GM12878 (cell line): ENCODE results near the gene BCL2. TPM values are rescaled to one million over a fixed set of nuclear protein-coding genes. Genes with fewer than 3 reads are reported as not detected.
A peak's percentile ranks its signal among the peaks of the same experiment; 100 is the strongest.

ENCODE experiments used
- CUX1 ChIP-seq: IDR thresholded peaks from 2 replicates; pipeline ENCODE4 v1.6.1; 2012; ENCODE audit warnings: improper control_type of control experiment, low read depth, low read length; ENCODE audit not compliant: insufficient replicate concordance
- EGR1 ChIP-seq, 2 experiments: IDR thresholded peaks; 1 replicate in 1 of 2; 2 replicates in 1 of 2; pipeline ENCODE4 v1.6.1; 2011 to 2012; ENCODE audit warnings: low read depth in 2 of 2, low read length in 2 of 2, borderline replicate concordance in 1 of 2, mild to moderate bottlenecking in 1 of 2, moderate library complexity in 1 of 2
- FOXK2 ChIP-seq: fragments of 450-650 bp; IDR thresholded peaks from 2 replicates; pipeline ENCODE4 v1.6.1; 2017; ENCODE audit warnings: mild to moderate bottlenecking, moderate library complexity
- GATAD2B ChIP-seq: fragments of 450-650 bp; conservative IDR thresholded peaks from 2 replicates; pipeline ENCODE4 v1.6.1; 2017; ENCODE audit warnings: low read depth, mild to moderate bottlenecking, moderate library complexity
- MEF2B ChIP-seq: fragments of 450-650 bp; IDR thresholded peaks from 2 replicates; pipeline ENCODE4 v1.6.1; 2018; ENCODE audit warnings: mild to moderate bottlenecking, moderate library complexity; ENCODE audit not compliant: partially characterized antibody, poor library complexity, severe bottlenecking
- MTA2 ChIP-seq: fragments of 450-650 bp; IDR thresholded peaks from 2 replicates; pipeline ENCODE4 v1.6.1; 2016; ENCODE audit warnings: low read depth, mild to moderate bottlenecking, moderate library complexity
- NFYB ChIP-seq: IDR thresholded peaks from 2 replicates; pipeline ENCODE4 v1.6.1; 2011; ENCODE audit warnings: low read depth, mild to moderate bottlenecking, low read length, improper control_type of control experiment, moderate library complexity; ENCODE audit not compliant: insufficient read depth
- PAX5 ChIP-seq: IDR thresholded peaks from 2 replicates; pipeline ENCODE4 v1.6.1; 2011; ENCODE audit warnings: low read depth, low read length, borderline replicate concordance
- SKIL ChIP-seq: fragments of 450-650 bp; IDR thresholded peaks from 2 replicates; pipeline ENCODE4 v1.6.1; 2017; ENCODE audit warnings: mild to moderate bottlenecking, low read depth, inconsistent platforms; ENCODE audit not compliant: poor library complexity, severe bottlenecking
- SREBF2 ChIP-seq: IDR thresholded peaks from 2 replicates; pipeline ENCODE4 v1.6.1; 2012; ENCODE audit warnings: mild to moderate bottlenecking, low read length
- ZBTB4 ChIP-seq: fragments of 450-650 bp; formaldehyde crosslinking; IDR thresholded peaks from 2 replicates; pipeline ENCODE4 v1.4.0; 2022; ENCODE audit warnings: mild to moderate bottlenecking, moderate library complexity
- ZBTB40 ChIP-seq: fragments of 450-650 bp; IDR thresholded peaks from 2 replicates; pipeline ENCODE4 v1.6.1; 2016; ENCODE audit warnings: mild to moderate bottlenecking, moderate library complexity, borderline replicate concordance
- ZNF207 ChIP-seq: fragments of 450-650 bp; IDR thresholded peaks from 2 replicates; pipeline ENCODE4 v1.6.1; 2014; ENCODE audit warnings: antibody characterized with exemption, mild to moderate bottlenecking, borderline replicate concordance
- polyA plus RNA-seq, 11 experiments: library from polyadenylated mRNA; depleted of rRNA in 4 of 11; unstranded in 6 of 11; stranded (reverse) in 5 of 11; fragments of >200 nt; fragmentation: Nextera tagmentation in 4 of 11; fragmentation: Illumina TruSeq in 1 of 11; extraction: Ambion mirVana in 4 of 11; extraction: Trizol in 1 of 11; gene quantifications; 1 replicate in 1 of 11; 2 replicates in 10 of 11; pipeline versions ENCODE4 v1.2.1 to v1.2.3, GENCODE V29; 2011 to 2016; ENCODE audit warnings: inconsistent platforms in 2 of 11, missing spikeins in 2 of 11, low read depth in 1 of 11
- total RNA-seq, 4 experiments: library from RNA; depleted of rRNA in 3 of 4; stranded (reverse); fragments of >200 nt in 3 of 4; fragmentation: Illumina TruSeq in 1 of 4; extraction: Trizol in 1 of 4; gene quantifications; 2 replicates each; pipeline versions ENCODE4 v1.2.1 to v1.2.3, GENCODE V29; 2013 to 2021

Gene BCL2
- total and polyA plus RNA-seq, 10 of the 15 experiments (the other 5 are each of a cell fraction or from before 2014, with no cell fraction given), result 4.1 to 47.8 (median 19.3) TPM

GRCh38 chr18:63157293-63158011 lies 162.1 kb downstream of the BCL2 start (continued):
- TF ChIP-seq ZBTB4 (CRISPR knock-in tag) (no peak), ZBTB40 (no peak), MEF2B (no peak), PAX5 (peak; percentile 44; the same call in 1 of the 2 replicates), SKIL (peak; percentile 70), ZNF207 (0 out of 2 replicates have a peak, but pooled peaks have one; percentile 33), MTA2 (no peak), SREBF2 (no peak), EGR1 (IDR thresholded peaks at IDR 0.05; ENCODE audit: borderline replicate concordance in 1 of 2, low read depth in 2 of 2, low read length in 2 of 2) (no peak), FOXK2 (no peak), GATAD2B (no peak), CUX1 (no peak), NFYB (no peak)
